Neural progenitor cell (in vitro differentiated cells): ENCODE measurements around the gene SYNDIG1. TPM values are rescaled to one million over a fixed set of nuclear protein-coding genes. Genes with fewer than 3 reads are reported as not detected.

Source experiments
- DNase-seq: peaks from one replicate; pipeline ENCODE4 v3.0.0-alpha.2; 2016; ENCODE audit warnings: low spot score
- H2AFZ ChIP-seq: fragments of 200-600 bp; sonication (generic); replicated peaks from 2 replicates; pipeline ENCODE4 v1.6.1; 2016; ENCODE audit warnings: antibody characterized with exemption
- H3F3A ChIP-seq: fragments of 200-600 bp; sonication (generic); 2 replicates; pipeline ENCODE4 v1.6.1; 2016; ENCODE audit warnings: antibody characterized with exemption, low read depth
- H3K27ac ChIP-seq: fragments of 200-600 bp; sonication (generic); 2 replicates; pipeline ENCODE4 v1.5.1; 2016; ENCODE audit warnings: mild to moderate bottlenecking
- H3K27me3 ChIP-seq: fragments of 200-600 bp; sonication (generic); 2 replicates; pipeline ENCODE4 v1.6.1; 2016; ENCODE audit warnings: mild to moderate bottlenecking, moderate library complexity
- H3K36me3 ChIP-seq: fragments of 200-600 bp; sonication (generic); 2 replicates; pipeline ENCODE4 v1.5.1; 2016
- H3K4me1 ChIP-seq: fragments of 200-600 bp; sonication (generic); 2 replicates; pipeline ENCODE4 v1.6.1; 2016; ENCODE audit warnings: mixed run types
- H3K4me2 ChIP-seq: fragments of 200-600 bp; sonication (generic); 2 replicates; pipeline ENCODE4 v1.6.1; 2016
- H3K4me3 ChIP-seq: fragments of 200-600 bp; sonication (generic); 2 replicates; pipeline ENCODE4 v1.5.1; 2016
- H3K79me2 ChIP-seq: fragments of 200-600 bp; sonication (generic); 2 replicates; pipeline ENCODE4 v1.6.1; 2016; ENCODE audit warnings: low read depth
- H3K9ac ChIP-seq: fragments of 200-600 bp; sonication (generic); 2 replicates; pipeline ENCODE4 v1.6.1; 2016
- H3K9me3 ChIP-seq: fragments of 200-600 bp; sonication (generic); 2 replicates; pipeline ENCODE4 v1.5.1; 2016; ENCODE audit warnings: low read depth
- H4K20me1 ChIP-seq: fragments of 200-600 bp; sonication (generic); 2 replicates; pipeline ENCODE4 v1.6.1; 2016; ENCODE audit warnings: low read depth
- H3K27ac Mint-ChIP-seq: 3 replicates; pipeline ENCODE4 v1.8.0; 2021; ENCODE audit warnings: mixed read lengths
- H3K27me3 Mint-ChIP-seq: 2 replicates; pipeline ENCODE4 v1.8.0; 2022; ENCODE audit warnings: low read depth, mild to moderate bottlenecking, inconsistent platforms, moderate library complexity, mixed read lengths; ENCODE audit not compliant: insufficient read depth
- H3K36me3 Mint-ChIP-seq: 3 replicates; pipeline ENCODE4 v1.8.0; 2021; ENCODE audit warnings: mixed read lengths
- H3K4me1 Mint-ChIP-seq: 3 replicates; pipeline ENCODE4 v1.8.0; 2021; ENCODE audit warnings: mixed read lengths
- H3K4me3 Mint-ChIP-seq: 3 replicates; pipeline ENCODE4 v1.8.0; 2021; ENCODE audit warnings: mild to moderate bottlenecking, moderate library complexity, mixed read lengths
- H3K9me3 Mint-ChIP-seq: 3 replicates; pipeline ENCODE4 v1.8.0; 2020; ENCODE audit warnings: mixed read lengths
- EZH2 ChIP-seq: fragments of 200-600 bp; sonication (generic); IDR thresholded peaks from 2 replicates; pipeline ENCODE4 v1.6.1; 2017; ENCODE audit warnings: antibody characterized with exemption, mild to moderate bottlenecking, moderate library complexity
- EZH2phosphoT487 ChIP-seq: fragments of 200-600 bp; sonication (generic); IDR thresholded peaks from 2 replicates; pipeline ENCODE4 v1.6.1; 2017; ENCODE audit warnings: antibody characterized with exemption
- total RNA-seq: library from RNA; depleted of rRNA; stranded (reverse); fragments of >200 nt; gene quantifications from 2 replicates; pipeline ENCODE4 v1.2.3, GENCODE V29; 2015; ENCODE audit warnings: low replicate concordance
- TF ChIP-seq, protein P1 (sequence below): fragments of 200-600 bp; sonication (generic); IDR thresholded peaks from 2 replicates; pipeline ENCODE4 v1.5.1; 2017; ENCODE audit warnings: antibody characterized with exemption, mild to moderate bottlenecking

Gene SYNDIG1
- total RNA-seq, 1 donor from 2014 or later: 1.0 TPM

DNA sequence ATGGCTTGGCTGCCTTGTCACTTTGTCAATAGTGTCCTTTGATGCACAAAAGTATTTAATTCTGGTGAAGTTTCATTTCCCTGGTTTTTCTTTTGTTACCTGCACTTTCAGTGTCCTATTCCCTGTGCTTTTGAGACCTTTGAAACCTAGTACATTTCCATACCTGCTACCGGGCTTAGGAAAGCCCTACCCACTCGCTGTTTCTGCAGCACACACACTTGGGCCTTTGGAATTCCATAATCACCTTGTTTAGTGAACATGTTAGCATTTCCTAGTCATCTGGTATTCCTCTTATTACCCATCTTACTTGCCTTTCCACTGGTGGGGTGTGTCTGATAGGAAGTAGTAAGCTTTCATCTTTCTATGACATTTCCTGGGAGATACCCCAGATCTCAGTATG, 19.3 kb upstream of the SYNDIG1 start:
- Histone ChIP-seq H3K79me2 (no peaks in the 10 kb centered on the region), H2AFZ (no peak overlapping the region), H3K9me3 (no peaks in the 10 kb centered on the region), H3F3A (no peaks in the 10 kb centered on the region), H4K20me1 (no peaks in the 10 kb centered on the region), H3K4me3 (no peak overlapping the region), H3K4me2 (no peak overlapping the region), H3K9ac (no peak overlapping the region), H3K4me1 (peaks cover 5% of the 10 kb centered on the region), H3K36me3 (no peaks in the 10 kb centered on the region), H3K27ac (no peak overlapping the region), H3K27me3 (no peaks in the 10 kb centered on the region)
- no peaks in the 10 kb centered on the region for H3K36me3 Mint-ChIP-seq
- H3K4me3 Mint-ChIP-seq: no peak overlapping the region
- peaks cover 13% of the 10 kb centered on the region for H3K27me3 Mint-ChIP-seq
- H3K27ac Mint-ChIP-seq: no peak overlapping the region
- peaks cover 10% of the 10 kb centered on the region for H3K4me1 Mint-ChIP-seq
- no peak for DNase-seq
- TF ChIP-seq, protein P1, sequence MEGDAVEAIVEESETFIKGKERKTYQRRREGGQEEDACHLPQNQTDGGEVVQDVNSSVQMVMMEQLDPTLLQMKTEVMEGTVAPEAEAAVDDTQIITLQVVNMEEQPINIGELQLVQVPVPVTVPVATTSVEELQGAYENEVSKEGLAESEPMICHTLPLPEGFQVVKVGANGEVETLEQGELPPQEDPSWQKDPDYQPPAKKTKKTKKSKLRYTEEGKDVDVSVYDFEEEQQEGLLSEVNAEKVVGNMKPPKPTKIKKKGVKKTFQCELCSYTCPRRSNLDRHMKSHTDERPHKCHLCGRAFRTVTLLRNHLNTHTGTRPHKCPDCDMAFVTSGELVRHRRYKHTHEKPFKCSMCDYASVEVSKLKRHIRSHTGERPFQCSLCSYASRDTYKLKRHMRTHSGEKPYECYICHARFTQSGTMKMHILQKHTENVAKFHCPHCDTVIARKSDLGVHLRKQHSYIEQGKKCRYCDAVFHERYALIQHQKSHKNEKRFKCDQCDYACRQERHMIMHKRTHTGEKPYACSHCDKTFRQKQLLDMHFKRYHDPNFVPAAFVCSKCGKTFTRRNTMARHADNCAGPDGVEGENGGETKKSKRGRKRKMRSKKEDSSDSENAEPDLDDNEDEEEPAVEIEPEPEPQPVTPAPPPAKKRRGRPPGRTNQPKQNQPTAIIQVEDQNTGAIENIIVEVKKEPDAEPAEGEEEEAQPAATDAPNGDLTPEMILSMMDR: no peak
- peaks cover 2% of the 10 kb centered on the region for H3K9me3 Mint-ChIP-seq

- Histone ChIP-seq H3K4me3 (no peak overlapping the region), H4K20me1 (no peaks in the 10 kb centered on the region), H3K9me3 (no peaks in the 10 kb centered on the region), H3K27ac (no peak overlapping the region), H2AFZ (no peak overlapping the region), H3K4me1 (peaks cover 11% of the 10 kb centered on the region), H3F3A (no peaks in the 10 kb centered on the region), H3K27me3 (no peaks in the 10 kb centered on the region), H3K9ac (no peak overlapping the region), H3K79me2 (no peaks in the 10 kb centered on the region), H3K4me2 (no peak overlapping the region), H3K36me3 (no peaks in the 10 kb centered on the region)
- peaks cover 14% of the 10 kb centered on the region for H3K4me1 Mint-ChIP-seq
- TF ChIP-seq, protein P1: no peak
- no peak for TF ChIP-seq EZH2phosphoT487
- no peak for TF ChIP-seq EZH2
- peaks cover 2% of the 10 kb centered on the region for H3K9me3 Mint-ChIP-seq
- H3K36me3 Mint-ChIP-seq: no peaks in the 10 kb centered on the region
- peaks cover 9% of the 10 kb centered on the region for H3K27me3 Mint-ChIP-seq
- H3K4me3 Mint-ChIP-seq: no peak overlapping the region
- no peak overlapping the region for H3K27ac Mint-ChIP-seq
- DNase-seq: no peak
Measured at GRCh38 chr20:24450624-24451376, 18.6 kb upstream of the SYNDIG1 start.

DNA sequence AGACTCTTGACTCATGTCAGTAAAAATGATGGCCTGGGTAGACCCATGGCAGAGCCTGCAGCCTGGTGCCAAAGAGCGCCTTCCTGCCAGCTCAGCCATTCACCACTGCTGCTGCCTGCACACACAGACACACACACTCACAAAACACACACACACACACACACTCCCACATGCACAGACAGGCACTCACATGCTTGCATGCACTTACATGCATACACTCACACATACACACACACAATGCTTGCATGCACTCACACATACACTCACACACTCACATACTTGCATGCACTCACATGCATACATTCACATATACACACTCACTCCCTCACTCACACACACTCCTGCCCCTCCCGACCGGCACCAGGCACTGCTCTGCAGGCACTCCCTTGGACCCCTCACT, 18.0 kb upstream of the SYNDIG1 start:
- Histone ChIP-seq H3K27me3 (no peaks in the 10 kb centered on the region), H3K4me3 (no peak overlapping the region), H3K27ac (no peak overlapping the region), H3K36me3 (no peaks in the 10 kb centered on the region), H3K4me2 (no peak overlapping the region), H3F3A (no peaks in the 10 kb centered on the region), H3K79me2 (no peaks in the 10 kb centered on the region), H3K4me1 (peaks cover 13% of the 10 kb centered on the region), H3K9me3 (no peaks in the 10 kb centered on the region), H2AFZ (no peak overlapping the region), H3K9ac (no peak overlapping the region), H4K20me1 (no peaks in the 10 kb centered on the region)
- Mint-ChIP-seq H3K36me3 (no peaks in the 10 kb centered on the region), H3K4me3 (no peak overlapping the region), H3K27ac (no peak overlapping the region), H3K9me3 (peaks cover 2% of the 10 kb centered on the region), H3K27me3 (peaks cover 9% of the 10 kb centered on the region), H3K4me1 (peaks cover 20% of the 10 kb centered on the region)
- TF ChIP-seq EZH2 (no peak), EZH2phosphoT487 (no peak)
- TF ChIP-seq, protein P1: no peak
- no peak for DNase-seq
